Kidney (tissue), 14 donors: Measurements from ENCODE around the gene METTL26. TPM values are rescaled to one million over a fixed set of nuclear protein-coding genes. Genes with fewer than 3 reads are reported as not detected.

Experiments used
- DNase-seq, 5 donors: peaks; one replicate each; pipeline ENCODE4 v3.0.0-alpha.2; 2013 to 2020
- FAIRE-seq: peaks from 2 replicates; lab custom pipeline; 2012; peaks lifted over from hg19 to GRCh38; lab: Jason Lieb, UNC
- H3K27ac ChIP-seq, 2 donors: one replicate each; pipeline ENCODE4 v1.7.0; 2013; ENCODE audit warnings: low read depth in 2 of 2, low read length in 2 of 2, inconsistent platforms in 1 of 2
- H3K27me3 ChIP-seq: one replicate; pipeline ENCODE4 v1.7.1; 2013; ENCODE audit warnings: low read length, inconsistent platforms; ENCODE audit not compliant: control insufficient read depth, insufficient read depth
- H3K36me3 ChIP-seq, 3 donors: one replicate each; pipeline versions ENCODE4 v1.7.0 to v1.7.1; 2013; ENCODE audit warnings: low read length in 3 of 3, control low read depth in 1 of 3, inconsistent platforms in 1 of 3; ENCODE audit not compliant: insufficient read depth in 3 of 3, control insufficient read depth in 2 of 3
- H3K4me1 ChIP-seq, 3 donors: one replicate each; pipeline versions ENCODE4 v1.7.0 to v1.7.1; 2013; ENCODE audit warnings: low read length in 3 of 3, inconsistent platforms in 1 of 3, low read depth in 1 of 3; ENCODE audit not compliant: control insufficient read depth in 2 of 3, insufficient read depth in 2 of 3
- H3K4me3 ChIP-seq, 3 donors: one replicate each; pipeline versions ENCODE4 v1.7.0 to v1.8.1; 2013; ENCODE audit warnings: low read length in 3 of 3, control low read depth in 1 of 3, inconsistent platforms in 1 of 3
- H3K9ac ChIP-seq, 3 donors: one replicate each; pipeline versions ENCODE4 v1.7.0 to v1.7.1; 2013; ENCODE audit warnings: low read length in 3 of 3, control low read depth in 1 of 3, inconsistent platforms in 1 of 3
- H3K9me3 ChIP-seq, 3 donors: one replicate each; pipeline versions ENCODE4 v1.7.0 to v1.7.1; 2013; ENCODE audit warnings: low read length in 3 of 3, control low read depth in 1 of 3, inconsistent platforms in 1 of 3; ENCODE audit not compliant: control insufficient read depth in 2 of 3, insufficient read depth in 1 of 3
- intact Hi-C: fragments of 100-400 bp; cut with DNase I; formaldehyde crosslinking; loops from one replicate; pipeline ENCODE4 v1.11.1; 2022
- polyA plus RNA-seq: library from polyadenylated mRNA; stranded (reverse); fragments of 350-450 nt; fragmentation: Illumina TruSeq; extraction: RNeasy Lipid Tissue Mini Kit (QIAGEN cat#74804); gene quantifications from one replicate; pipeline ENCODE4 v1.2.3, GENCODE V29; 2014; ENCODE audit warnings: low read depth, low replicate concordance; ENCODE audit not compliant: insufficient read depth
- total RNA-seq: library from RNA; stranded (reverse); fragmentation: NEBNext Ultra II Directional; extraction: Animal tissue kit (Norgen Biotek cat#: 25700); gene quantifications from one replicate; pipeline ENCODE4 v1.2.1, GENCODE V29; 2021
- TF ChIP-seq, protein P1 (sequence below): IDR thresholded peaks from 3 replicates; pipeline ENCODE4 v1.5.1; 2012; ENCODE audit warnings: mild to moderate bottlenecking, moderate library complexity, borderline replicate concordance; ENCODE audit not compliant: insufficient read depth; ENCODE audit errors: extremely low read depth
- donor health status: control.
- donor health status: control.
- donor health status: control.
- donor health status: control.
- donor health status: control.
- donor health status: DM: yes; HTN: yes; CAD: no.
- donor health status: Normal renal cell carcinoma (clear cell type).

METTL26 gene
- total and polyA plus RNA-seq, 2 donors from 2014 or later = 44.2 to 183 TPM

DNA sequence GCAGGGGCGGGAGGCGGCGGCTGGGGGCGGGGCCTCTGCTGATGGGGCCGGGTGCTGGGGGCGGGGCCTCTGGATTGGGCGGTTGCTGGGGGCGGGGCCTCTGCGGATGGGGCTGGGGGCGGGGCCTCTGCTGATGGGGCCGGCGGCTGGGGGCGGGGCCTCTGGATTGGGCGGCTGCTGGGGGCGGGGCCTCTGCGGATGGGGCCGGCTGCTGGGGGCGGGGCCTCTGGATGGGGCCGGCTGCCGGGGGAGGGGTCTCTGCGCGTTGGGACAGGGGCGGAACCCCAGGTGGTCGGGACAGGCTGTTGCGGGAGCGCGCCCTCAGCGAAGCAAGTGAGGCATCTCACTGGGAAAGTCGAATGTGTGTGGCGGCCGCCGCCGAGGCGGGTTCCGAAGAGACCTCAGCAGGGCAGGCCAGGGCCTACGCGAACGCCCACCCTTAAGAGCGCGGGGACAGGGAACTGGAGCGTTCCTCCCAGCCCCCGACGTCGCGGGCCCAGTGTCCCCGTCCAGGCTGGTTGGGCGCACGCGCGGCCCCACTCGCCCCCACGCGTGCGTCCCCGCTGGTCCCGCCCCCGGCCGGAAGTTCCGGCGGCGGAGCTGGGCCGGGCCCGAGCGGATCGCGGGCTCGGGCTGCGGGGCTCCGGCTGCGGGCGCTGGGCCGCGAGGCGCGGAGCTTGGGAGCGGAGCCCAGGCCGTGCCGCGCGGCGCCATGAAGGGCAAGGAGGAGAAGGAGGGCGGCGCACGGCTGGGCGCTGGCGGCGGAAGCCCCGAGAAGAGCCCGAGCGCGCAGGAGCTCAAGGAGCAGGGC, 43.9 kb upstream of the METTL26 start, which contains the start of gene STUB1:
Gene STUB1 (plus strand): TSS at position 597 of the 811 bp plus-strand sequence. CDS start 116 bp downstream, at position 713.
- Histone ChIP-seq H3K4me3 (peak within 1 kb of the TSS; percentile 61 to 79 (median 77)), H3K4me1 (peaks cover 0 to 41% (median 12%) of the 10 kb centered on the region in 3 donors), H3K27ac (peak within 1 kb of the TSS; percentile 93 to 94), H3K9me3 (no peaks in the 10 kb centered on the region), H3K9ac (peak within 1 kb of the TSS; percentile 26 to 71 (median 64)), H3K27me3 (no peaks in the 10 kb centered on the region), H3K36me3 (peaks cover 5 to 19% (median 8%) of the 10 kb centered on the region in 3 donors)
- FAIRE-seq (no peak), DNase-seq (peak; percentile 91 to 97 (median 94))
- TF ChIP-seq, protein P1, sequence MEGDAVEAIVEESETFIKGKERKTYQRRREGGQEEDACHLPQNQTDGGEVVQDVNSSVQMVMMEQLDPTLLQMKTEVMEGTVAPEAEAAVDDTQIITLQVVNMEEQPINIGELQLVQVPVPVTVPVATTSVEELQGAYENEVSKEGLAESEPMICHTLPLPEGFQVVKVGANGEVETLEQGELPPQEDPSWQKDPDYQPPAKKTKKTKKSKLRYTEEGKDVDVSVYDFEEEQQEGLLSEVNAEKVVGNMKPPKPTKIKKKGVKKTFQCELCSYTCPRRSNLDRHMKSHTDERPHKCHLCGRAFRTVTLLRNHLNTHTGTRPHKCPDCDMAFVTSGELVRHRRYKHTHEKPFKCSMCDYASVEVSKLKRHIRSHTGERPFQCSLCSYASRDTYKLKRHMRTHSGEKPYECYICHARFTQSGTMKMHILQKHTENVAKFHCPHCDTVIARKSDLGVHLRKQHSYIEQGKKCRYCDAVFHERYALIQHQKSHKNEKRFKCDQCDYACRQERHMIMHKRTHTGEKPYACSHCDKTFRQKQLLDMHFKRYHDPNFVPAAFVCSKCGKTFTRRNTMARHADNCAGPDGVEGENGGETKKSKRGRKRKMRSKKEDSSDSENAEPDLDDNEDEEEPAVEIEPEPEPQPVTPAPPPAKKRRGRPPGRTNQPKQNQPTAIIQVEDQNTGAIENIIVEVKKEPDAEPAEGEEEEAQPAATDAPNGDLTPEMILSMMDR = no peak
- intact Hi-C loops = no loop called here

- Histone ChIP-seq H3K4me3 (peak overlapping the region in 2 of 3 donors; percentile 36 to 57), H3K4me1 (peaks cover 0 to 41% (median 12%) of the 10 kb centered on the region in 3 donors), H3K9me3 (no peaks in the 10 kb centered on the region), H3K27me3 (no peaks in the 10 kb centered on the region), H3K27ac (peak overlapping the region; percentile 70 to 82), H3K9ac (peak overlapping the region in 1 of 3 donors; percentile 19), H3K36me3 (peaks cover 5 to 19% (median 8%) of the 10 kb centered on the region in 3 donors)
- intact Hi-C loops = no loop called here
- TF ChIP-seq, protein P1 = no peak
- DNase-seq (peak; percentile 83 to 94 (median 90)), FAIRE-seq (no peak)
Observed at GRCh38 chr16:678858-679813, 43.0 kb upstream of the METTL26 start.

DNA sequence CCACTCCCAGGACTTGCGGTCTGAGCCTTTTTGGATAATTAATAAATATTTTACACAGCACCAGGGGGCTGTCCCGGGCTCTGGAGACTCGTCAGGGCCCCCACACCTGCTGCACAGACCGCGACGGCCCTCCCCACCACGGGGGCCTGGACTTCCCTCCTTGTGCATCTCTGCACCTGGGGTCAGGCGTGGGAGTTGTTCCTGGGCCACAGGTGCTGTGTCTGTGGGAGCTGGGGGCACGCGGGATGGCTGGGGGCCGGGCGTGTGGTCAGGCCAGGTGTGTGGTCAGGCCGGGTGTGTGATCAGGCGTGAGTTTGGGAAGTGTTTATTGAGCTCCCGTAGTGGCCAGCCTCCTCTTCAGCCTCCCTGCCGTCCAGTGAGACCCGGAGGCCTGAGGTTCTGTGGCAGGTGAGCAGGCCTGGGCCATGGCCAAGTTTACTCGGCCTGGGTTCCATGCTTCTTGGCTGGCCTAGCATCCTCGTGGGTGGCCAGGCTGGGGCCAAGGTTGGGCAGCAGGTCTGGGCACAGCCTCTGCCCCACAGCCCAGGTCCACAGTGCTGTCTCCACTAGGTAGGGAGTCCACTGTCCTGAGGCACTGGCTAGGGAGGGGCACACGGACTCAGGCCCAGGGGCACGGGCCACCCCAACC, 42.2 kb upstream of the METTL26 start:
- DNase-seq (peak in 1 of 5 donors; percentile 79), FAIRE-seq (no peak)
- Histone ChIP-seq H3K27me3 (no peaks in the 10 kb centered on the region), H3K4me3 (no peak overlapping the region), H3K36me3 (peaks cover 5 to 19% (median 8%) of the 10 kb centered on the region in 3 donors), H3K4me1 (peaks cover 0 to 35% (median 11%) of the 10 kb centered on the region in 3 donors), H3K9ac (no peak overlapping the region), H3K27ac (no peak overlapping the region), H3K9me3 (no peaks in the 10 kb centered on the region)
- TF ChIP-seq, protein P1 = no peak
- intact Hi-C loops = no loop called here
